Dermis blood vessel endothelial cell (primary cell): ENCODE data around the gene RAB38. TPM values are rescaled to one million over a fixed set of nuclear protein-coding genes. Genes with fewer than 3 reads are reported as not detected.
A peak's percentile ranks its signal among the peaks of the same experiment; 100 is the strongest.

ENCODE experiments used
- DNase-seq: peaks from one replicate; pipeline ENCODE4 v3.0.0; 2010
- total RNA-seq: library from RNA; depleted of rRNA; stranded (reverse); fragments of >200 nt; gene quantifications from 2 replicates; pipeline ENCODE4 v1.2.3, GENCODE V29; 2014

Gene RAB38
- 0.34 and 1.6 TPM in 2 replicates for total RNA-seq

DNA sequence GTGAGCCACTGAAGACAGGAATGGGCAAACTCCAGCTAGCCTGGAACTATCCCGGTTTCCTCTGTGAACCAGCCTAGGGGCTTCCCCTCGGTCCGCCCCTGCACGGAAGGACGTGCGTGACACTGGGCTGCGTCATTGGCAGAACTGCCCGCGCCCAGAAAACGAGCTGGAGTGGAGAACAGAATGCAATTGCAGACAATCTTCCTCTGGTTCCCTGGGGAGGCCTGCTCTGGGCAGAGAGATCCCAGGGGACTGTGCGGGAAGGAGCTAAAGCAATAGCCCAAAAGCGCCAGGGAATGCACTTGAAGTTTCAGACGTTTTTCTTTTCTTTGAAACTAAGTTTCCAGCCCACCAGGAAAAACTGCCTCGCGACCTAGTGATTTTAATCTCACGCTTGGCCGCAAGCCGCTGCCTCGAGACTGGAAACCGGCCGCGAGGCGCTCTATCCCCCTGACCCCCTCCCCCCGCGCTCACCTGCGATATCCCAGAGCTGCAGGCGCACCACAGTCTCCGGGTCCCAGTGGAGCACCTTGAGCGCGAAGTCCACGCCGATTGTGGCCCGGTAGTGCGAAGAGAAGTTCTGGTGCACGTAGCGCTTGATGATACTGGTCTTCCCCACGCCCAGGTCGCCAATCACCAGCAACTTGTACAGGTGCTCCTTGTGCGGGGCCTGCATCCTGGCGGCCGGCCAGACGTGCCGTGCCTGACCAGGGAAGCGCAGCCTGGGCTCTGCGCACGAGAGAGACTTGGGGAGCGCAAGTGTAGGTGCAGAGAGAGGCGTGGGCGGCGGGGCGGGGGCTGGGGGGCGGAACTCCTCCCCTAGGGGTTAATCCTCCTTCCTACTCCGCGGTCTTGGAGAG lies at the start of gene RAB38:
TSS of gene RAB38 (minus strand) at position 735 of the 860 bp plus-strand sequence. CDS start at position 676, 59 bp downstream.
- DNase-seq = peak; percentile 74

DNA sequence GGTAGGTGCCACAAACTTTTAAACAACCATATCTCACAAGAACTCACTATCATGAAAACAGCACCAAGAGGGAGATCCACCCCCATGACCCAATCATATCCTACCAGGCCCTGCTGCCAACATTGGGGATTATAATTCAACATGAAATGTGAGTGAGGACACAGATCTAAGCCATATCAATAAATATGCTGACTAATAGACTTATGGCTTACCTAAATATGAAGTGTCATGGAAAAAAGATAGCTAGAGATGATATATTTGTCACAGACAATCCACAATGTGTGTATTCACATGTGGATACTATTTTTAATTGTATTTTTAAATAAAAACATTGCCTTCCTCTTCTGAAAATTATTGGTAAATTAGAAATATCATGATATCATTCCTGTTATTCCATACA lies 38.2 kb upstream of the RAB38 start:
- DNase-seq = no peak

DNA sequence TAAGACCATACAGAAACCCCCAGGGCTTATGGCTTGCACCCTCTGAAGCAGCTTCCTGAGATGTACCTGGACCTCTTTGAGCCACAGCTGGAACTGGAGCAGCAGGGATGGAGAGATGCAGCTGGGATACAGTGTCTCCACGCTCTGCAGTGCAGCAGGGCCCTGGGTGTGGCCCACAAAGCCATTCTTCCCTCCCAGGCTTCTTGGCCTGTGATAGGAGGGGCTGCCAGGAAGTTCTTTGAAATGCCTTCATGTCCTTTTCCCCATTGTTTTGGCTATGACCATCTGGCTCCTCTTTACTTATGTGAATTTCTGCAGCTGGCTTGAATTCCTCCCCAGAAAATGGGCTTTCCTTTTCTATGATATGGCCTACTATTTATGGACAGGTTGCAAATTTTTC lies 37.1 kb upstream of the RAB38 start:
- DNase-seq = no peak

DNA sequence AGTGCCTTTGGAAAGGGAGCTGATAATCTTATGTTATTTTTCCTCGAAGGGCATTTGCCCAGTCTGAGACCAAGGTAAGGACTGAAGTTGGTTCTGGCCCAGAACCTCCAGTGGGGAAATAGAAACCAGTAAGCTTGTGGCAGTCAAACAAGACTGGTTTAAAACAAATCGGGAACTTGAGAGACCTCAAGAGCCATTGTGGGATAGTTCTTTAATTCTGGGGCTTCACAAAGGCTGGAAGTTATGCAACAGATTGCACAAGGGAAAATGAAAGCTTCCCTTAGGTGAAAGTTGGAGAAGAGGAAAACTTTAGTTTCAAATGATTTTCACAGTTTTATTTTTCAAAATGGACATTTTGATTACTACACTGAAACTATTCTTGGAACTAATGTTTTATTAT lies 33.5 kb upstream of the RAB38 start:
- DNase-seq = no peak

DNA sequence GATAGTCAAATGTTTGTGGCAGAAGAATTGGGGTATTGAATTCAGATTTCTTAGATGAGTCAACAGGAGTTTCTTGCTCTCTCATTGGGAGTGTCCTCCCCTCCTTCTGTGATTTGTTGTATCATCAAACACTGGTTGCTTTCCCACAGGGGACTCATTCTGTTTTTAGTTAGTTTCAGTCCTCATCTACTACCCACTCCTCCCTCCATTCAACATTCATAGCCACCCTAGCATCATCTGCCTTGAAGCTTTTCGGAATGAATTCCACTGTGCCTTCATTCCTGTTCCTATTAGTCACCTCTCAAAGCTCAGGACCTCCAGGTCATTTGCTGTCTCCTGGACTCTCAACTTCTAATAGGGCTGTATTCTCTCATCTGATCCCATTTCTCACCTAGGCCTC lies 31.5 kb upstream of the RAB38 start:
- DNase-seq = no peak

GRCh38 chr11:88204353-88204752 lies 29.1 kb upstream of the RAB38 start:
- no peak for DNase-seq

DNA sequence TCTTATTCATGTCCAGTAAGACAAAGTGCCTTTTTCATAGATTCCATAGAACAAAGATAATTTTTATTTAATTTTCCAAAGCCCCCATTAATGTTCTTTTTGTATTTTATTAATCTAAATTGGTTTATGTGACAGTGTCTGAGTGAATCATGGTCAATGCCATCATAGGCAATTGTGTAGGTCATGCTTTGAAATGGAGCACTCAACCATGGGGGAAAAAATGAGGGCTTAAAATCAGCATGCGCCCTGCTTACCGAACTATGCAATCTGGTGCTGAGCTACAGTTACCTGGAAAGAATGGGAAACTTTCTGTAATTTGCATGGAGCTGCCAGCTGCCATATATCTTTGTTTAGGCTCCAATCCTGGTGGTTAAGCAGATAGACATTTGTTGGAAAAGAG lies 28.4 kb upstream of the RAB38 start:
- DNase-seq = no peak

GRCh38 chr11:88202498-88202897 lies 27.3 kb upstream of the RAB38 start:
- no peak for DNase-seq

- no peak for DNase-seq
These were observed 21.1 kb upstream of the RAB38 start for GRCh38 chr11:88196393-88196792.

- no peak for DNase-seq
These were observed 20.7 kb upstream of the RAB38 start for GRCh38 chr11:88195908-88196307.

DNA sequence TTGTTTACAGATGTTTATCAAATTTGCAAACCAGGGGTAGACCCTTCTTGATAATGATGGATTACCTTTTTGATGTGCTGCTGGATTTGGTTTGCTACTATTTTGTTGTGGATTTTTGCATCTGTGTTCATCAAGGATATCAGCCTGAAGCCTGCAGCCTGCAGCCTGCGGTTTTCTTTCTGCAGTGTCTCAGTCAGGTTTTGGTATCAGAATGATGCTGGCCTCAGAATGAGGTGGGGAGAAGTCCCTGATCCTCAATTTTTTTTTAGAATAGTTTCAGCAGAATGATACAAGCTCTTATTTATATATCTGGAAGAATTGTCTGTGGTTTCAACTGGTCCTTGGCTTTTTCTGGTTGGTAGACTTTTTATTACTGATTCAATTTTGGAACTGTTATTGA lies 19.7 kb upstream of the RAB38 start:
- DNase-seq = no peak

DNA sequence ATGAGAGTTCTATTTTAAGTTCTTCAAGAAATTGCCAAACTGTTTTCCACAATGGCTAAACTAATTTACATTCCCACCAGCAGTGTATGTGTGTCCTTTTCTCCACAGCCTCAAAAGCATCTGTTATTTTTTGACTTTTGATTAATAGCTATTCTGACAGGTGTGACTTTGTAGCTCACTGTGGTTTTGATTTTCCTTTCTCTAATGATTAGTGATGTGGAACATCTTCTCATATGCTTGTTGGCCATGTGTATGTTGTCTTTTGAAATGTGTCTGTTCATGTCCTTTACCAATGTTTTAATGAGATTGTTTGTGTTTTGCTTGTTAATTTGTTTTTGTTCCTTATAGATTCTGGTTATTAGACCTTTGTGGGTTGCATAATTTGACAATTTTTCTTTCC lies 18.0 kb upstream of the RAB38 start:
- no peak for DNase-seq

DNA sequence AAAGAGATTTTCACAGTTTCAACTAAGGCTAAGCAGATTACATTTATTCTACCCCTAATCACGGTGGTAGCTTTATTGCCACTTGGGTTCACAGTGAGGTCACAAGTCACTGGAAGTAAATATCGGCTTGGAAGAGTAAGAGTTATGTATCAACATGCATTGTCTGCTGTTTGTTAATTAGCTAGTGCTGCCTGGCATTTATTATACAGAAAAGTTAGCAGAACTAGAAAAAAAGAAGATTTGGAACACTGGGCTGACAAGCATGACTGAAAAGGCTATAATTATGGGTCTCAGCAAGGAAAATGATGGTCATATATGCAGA lies 13.7 kb upstream of the RAB38 start:
- DNase-seq = no peak

DNA sequence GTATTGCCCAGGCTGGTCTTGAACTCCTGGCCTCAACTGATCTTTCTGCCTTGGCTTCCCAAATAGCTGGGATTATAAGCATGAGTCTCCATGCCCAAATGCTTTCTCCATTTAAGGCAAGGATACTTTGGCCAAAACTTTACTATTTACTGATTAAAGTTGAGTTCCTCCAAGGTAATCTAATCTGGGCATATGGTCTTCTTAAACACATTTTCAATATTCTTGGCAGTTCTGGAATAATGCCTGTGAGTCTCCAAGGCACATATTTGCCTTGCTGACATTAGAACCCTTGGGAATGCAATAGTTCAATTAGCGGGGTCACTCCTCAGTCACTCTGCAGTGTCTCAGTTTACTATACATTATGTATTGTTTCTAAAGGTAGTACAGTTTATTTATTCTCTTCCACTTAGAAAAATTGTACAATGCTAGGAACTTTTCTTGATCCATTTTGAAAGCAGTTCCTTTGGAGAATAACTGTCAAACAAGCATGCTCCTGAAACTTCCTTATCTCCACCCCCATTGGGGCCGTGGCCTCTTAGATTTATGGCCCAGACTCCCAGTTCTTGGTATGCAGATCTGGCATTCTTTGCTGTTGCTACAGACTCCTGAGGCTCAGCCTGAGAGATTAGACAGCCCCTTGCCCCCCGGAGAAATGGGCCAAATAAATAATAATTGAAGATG lies 13.1 kb upstream of the RAB38 start:
- no peak for DNase-seq

DNA sequence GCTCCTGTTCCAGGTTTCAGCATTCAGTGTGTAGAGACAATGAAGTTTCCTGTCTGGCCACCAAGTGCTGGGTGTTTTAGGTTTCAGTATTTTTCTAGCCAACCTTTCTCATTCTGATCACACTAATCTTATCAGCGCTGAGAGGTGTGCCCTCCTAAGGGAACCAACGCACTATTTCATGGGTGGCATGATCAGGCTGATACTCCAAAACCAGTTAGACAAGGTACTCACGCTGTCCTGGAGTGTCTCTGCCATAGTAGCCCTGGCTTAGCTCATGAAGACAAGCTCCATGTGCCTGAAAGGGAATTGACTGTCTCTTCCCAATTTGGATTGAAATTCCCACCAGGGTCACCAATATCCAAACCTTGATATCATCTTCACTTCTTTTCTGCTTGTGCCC lies 8.0 kb upstream of the RAB38 start:
- no peak for DNase-seq

- no peak for DNase-seq
These were observed 6.5 kb upstream of the RAB38 start for GRCh38 chr11:88181776-88182175.

- no peak for DNase-seq
These were observed 4.9 kb upstream of the RAB38 start for GRCh38 chr11:88179971-88180629.

GRCh38 chr11:88179141-88179540 lies 3.9 kb upstream of the RAB38 start:
- DNase-seq = no peak

DNA sequence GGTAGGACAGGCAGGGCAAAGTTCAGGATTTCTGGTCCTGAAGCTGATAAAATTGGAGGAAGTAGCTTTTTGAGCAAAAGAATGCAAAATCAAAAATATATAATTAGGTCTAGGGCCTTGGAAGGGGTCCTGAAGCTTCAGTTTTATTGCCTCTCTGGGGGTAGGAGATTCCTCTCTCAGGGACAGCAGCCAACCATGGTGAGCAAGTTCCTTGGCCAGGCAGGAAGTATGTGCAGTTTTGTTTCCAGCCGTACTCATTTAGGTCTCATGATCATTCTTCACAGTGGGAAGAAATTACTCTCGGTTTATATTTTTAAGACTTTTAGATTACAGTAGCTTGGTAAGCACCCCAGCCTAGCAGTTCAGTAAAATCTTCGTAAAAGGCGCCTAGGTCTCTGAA lies 2.9 kb upstream of the RAB38 start:
- DNase-seq = peak; percentile 11

DNA sequence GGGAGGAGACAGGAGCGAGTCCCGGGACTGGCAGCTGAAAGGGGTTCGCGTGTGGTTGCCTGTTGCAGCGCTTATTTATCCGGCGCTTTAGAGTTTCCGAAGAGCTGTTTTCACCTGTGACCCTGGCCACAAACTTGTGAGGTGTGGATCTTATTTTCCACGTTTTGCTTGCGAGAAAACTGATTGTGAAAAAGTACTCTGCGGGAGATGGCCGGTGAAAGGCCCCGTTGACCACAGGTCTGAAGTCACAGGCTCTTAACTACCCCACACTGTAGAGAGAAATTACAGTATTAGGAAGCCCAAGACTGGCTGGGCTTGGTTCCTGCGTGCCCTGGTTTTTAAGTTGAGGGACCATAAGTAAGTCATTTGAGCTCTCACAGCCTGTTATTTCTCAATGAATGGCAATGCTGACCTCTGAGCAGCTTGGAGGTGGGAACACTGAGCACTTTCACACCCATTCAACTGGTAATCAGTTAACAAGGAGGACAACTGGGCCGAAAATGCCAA lies 379 bp upstream of the RAB38 start:
- no peak for DNase-seq

GRCh38 chr11:88173956-88174355 lies 1.3 kb downstream of the RAB38 start:
- DNase-seq = no peak

GRCh38 chr11:88171982-88172381 lies 3.3 kb downstream of the RAB38 start:
- DNase-seq = no peak

DNA sequence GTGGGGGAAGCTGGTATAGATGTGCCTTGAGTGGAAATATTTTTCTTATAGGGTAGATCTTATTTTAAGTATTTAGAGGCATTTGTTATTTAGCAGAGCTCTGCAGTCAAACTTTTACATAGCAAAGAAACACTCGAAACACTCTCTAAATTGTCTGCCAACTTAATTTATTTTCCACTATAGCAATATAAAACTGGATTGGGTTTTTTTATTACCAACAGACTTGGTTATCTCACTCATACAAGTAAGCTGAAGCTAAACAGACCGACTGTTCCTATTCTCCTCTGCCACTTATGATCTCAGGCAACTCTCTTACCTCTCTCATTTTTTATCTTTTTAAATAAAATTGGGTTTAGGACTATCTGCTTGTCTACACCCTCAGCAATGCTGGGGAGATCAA lies 4.6 kb downstream of the RAB38 start:
- DNase-seq = no peak

- no peak for DNase-seq
These were observed 5.4 kb downstream of the RAB38 start for GRCh38 chr11:88169881-88170280.
